ENCODE results near the gene LPP. TPM values are rescaled to one million over a fixed set of nuclear protein-coding genes. Genes with fewer than 3 reads are reported as not detected.

The LPP gene
- total RNA-seq, 3 donors from 2014 or later, result 15.5 to 19.2 (median 16.5) TPM

DNA sequence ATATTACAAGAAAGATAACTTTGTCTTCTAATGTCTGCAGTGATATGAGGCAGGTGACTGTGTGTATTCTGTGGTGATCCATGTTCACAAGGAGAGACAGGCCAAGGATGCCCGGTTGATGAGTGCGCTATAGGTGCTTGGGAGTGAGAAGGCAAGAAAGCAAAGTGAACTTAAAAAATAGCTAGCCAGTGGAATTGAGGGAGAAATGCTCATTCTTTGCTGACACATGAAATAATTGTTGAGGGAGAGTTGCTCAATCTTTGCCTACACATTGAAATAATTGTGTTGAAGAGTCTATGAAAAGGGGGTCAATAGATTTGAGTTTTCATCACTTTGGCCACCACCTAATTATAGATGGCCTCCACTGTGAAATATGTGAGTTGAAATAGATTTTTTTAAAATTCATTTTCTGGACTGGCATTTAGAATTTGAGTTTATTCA, 156.3 kb downstream of the LPP start:
- Mint-ChIP-seq H3K9me3 (no peaks in the 10 kb centered on the region), H3K27me3 (ENCODE audit: low read depth) (no peaks in the 10 kb centered on the region), H3K4me3 (no peak overlapping the region), H3K36me3 (ENCODE audit: insufficient read depth) (peaks cover 11% of the 10 kb centered on the region), H3K4me1 (ENCODE audit: low read depth) (peaks cover 22% of the 10 kb centered on the region)
- ATAC-seq (peak in 1 of 2 donors; percentile 21), DNase-seq (no peak)

DNA sequence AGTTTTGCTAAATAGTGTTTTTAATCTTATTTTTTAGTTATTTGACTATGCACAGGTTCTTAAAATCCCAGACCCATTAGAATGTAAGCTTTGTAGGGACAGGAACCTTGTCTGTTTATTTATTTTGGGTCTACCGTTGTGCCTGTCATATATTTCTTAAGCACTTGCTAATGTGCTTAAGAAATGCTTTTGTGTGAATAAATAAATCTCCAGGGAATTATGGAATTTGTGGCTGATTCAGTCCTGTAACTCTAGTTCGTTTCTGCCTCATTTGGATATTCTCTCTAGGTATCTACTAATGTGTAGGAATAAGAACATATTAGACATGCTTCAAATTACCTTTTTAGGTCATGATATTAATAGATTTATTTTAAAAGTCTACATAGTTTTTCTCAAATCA, 161.6 kb downstream of the LPP start:
- H3K27me3 Mint-ChIP-seq (ENCODE audit: low read depth), result no peaks in the 10 kb centered on the region
- H3K36me3 Mint-ChIP-seq (ENCODE audit: insufficient read depth), result peaks cover 3% of the 10 kb centered on the region
- H3K9me3 Mint-ChIP-seq, result no peaks in the 10 kb centered on the region
- no peak overlapping the region for H3K4me3 Mint-ChIP-seq
- DNase-seq (no peak), ATAC-seq (no peak)
- H3K4me1 Mint-ChIP-seq (ENCODE audit: low read depth), result peaks cover 13% of the 10 kb centered on the region

DNA sequence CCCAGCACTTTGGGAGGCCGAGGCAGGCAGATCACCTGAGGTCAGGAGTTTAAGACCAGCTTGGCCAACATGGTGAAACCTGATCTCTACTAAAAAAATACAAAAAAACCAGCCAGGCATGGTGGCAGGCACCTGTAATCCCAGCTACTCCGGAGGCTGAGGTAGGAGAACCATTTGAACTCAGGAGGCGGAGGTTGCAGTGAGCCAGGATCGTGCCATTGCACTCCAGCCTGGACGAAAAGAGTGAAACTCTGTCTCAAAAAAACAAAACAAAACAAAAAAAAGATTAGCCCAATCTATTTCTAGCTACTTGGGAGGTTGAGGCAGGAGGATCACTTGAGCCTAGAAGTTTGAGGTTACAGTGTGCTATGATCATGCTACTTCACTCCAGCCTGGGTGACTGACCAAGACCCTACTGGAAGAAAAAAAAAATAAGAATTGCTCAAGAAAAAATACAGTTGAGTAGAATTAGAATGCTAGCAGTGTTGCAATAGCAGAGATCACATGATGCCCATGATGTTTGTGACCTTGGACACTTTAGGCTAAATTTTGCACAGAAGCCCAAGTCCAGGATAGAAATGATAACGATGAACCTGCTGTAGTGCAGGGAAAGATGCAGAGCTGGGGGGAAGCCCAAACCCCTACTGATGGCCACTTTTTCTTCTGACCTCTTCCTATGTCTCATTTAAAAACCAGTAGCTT, 162.2 kb downstream of the LPP start:
- peaks cover under 1% of the 10 kb centered on the region for H3K36me3 Mint-ChIP-seq (ENCODE audit: insufficient read depth)
- peaks cover 17% of the 10 kb centered on the region for H3K4me1 Mint-ChIP-seq (ENCODE audit: low read depth)
- no peak overlapping the region for H3K4me3 Mint-ChIP-seq
- H3K9me3 Mint-ChIP-seq, result no peaks in the 10 kb centered on the region
- ATAC-seq (peak in 1 of 2 donors; percentile 41), DNase-seq (no peak)
- no peaks in the 10 kb centered on the region for H3K27me3 Mint-ChIP-seq (ENCODE audit: low read depth)

DNA sequence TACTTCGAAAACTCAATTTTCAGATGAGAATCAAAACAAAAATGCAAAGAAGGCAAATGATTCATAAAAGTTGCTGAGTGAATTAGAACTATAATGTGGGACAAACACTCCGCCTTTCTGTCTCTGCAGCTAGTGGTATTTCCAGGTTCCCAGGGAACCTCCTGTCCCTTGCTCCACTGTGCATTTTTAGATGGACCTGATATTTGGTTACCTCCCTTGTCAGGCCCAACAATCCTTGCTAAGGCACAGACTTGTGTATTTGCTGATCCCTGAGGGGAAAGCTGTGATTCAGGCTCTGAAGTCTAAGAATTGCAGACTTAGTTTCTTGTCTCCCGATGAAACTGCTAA, 162.7 kb downstream of the LPP start:
- Mint-ChIP-seq H3K4me3 (no peak overlapping the region), H3K9me3 (no peaks in the 10 kb centered on the region), H3K27me3 (ENCODE audit: low read depth) (no peaks in the 10 kb centered on the region), H3K4me1 (ENCODE audit: low read depth) (peaks cover 22% of the 10 kb centered on the region), H3K36me3 (ENCODE audit: insufficient read depth) (no peaks in the 10 kb centered on the region)
- DNase-seq (no peak), ATAC-seq (peak in 1 of 2 donors; percentile 43)

DNA sequence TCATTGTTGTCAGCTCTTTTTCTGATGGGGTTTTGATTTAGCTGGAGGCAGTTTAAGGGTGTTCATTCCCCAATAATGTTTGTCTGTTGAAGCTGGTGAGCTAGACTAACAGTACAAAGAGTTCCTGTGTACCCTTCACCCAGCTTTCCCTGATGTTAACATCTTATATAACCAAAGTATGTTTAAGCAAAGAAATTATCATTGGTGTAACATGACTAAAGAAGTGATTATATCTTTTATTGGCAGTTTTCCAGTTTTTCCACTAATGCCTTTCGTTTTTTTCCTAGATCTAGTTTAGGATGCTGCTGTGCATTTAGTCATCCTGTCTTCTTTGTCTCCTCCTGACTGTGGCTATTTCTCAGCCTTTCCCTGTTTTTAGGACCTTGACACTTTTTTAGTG, 165.6 kb downstream of the LPP start:
- peaks cover 50% of the 10 kb centered on the region for H3K4me1 Mint-ChIP-seq (ENCODE audit: low read depth)
- H3K36me3 Mint-ChIP-seq (ENCODE audit: insufficient read depth), result peaks cover 3% of the 10 kb centered on the region
- DNase-seq, result no peak
- no peaks in the 10 kb centered on the region for H3K27me3 Mint-ChIP-seq (ENCODE audit: low read depth)
- ATAC-seq, result no peak
- H3K4me3 Mint-ChIP-seq, result no peak overlapping the region
- H3K9me3 Mint-ChIP-seq, result peaks cover 3% of the 10 kb centered on the region

DNA sequence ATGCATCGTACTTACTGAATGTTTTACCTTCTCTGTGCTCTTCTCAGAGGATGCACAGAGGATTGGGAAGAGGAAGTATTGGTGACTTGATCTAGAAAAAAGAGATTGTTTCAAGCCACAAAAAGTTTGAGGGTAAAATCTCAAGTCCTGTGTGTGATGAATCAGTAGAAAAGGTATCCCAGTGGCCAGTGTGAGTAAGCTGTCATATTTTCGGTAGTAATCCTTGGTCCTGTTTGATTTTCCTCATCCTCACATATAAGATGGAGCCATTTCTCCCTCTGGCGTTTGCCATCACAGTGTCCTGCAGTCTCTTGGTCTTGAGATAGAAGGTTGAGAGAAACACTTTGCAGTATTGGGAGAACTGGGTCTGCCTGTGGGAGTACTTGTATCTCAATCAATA, 166.8 kb downstream of the LPP start:
- ATAC-seq, result no peak

DNA sequence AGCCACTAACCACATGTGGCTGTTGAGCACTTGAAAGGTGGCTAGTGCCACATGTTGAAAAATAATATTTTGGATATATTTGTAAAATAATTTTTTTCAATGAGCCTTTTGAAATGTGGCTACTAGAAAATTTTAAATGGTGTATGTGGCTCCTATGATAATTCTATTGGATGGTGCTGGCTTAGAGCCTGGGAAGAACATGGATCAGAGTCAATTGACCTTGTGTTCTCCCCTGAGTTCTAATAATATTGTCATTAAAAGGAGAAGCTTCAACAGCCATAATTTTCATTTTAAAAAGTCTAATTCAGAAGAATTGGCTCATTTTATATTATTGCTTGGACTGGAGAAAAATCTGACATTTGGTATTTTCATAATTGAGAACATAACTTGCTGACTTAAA, 167.3 kb downstream of the LPP start:
- peaks cover 4% of the 10 kb centered on the region for H3K9me3 Mint-ChIP-seq
- no peak for DNase-seq
- H3K36me3 Mint-ChIP-seq (ENCODE audit: insufficient read depth), result peaks cover 10% of the 10 kb centered on the region
- H3K27me3 Mint-ChIP-seq (ENCODE audit: low read depth), result no peaks in the 10 kb centered on the region
- peaks cover 58% of the 10 kb centered on the region for H3K4me1 Mint-ChIP-seq (ENCODE audit: low read depth)
- no peak overlapping the region for H3K4me3 Mint-ChIP-seq
- ATAC-seq, result no peak

More for the DNA sequence above, 166.8 kb downstream of the LPP start:
- peaks cover 6% of the 10 kb centered on the region for H3K36me3 Mint-ChIP-seq (ENCODE audit: insufficient read depth)
- DNase-seq, result no peak
- H3K4me3 Mint-ChIP-seq, result no peak overlapping the region
- peaks cover 4% of the 10 kb centered on the region for H3K9me3 Mint-ChIP-seq
- no peaks in the 10 kb centered on the region for H3K27me3 Mint-ChIP-seq (ENCODE audit: low read depth)
- peaks cover 55% of the 10 kb centered on the region for H3K4me1 Mint-ChIP-seq (ENCODE audit: low read depth)

DNA sequence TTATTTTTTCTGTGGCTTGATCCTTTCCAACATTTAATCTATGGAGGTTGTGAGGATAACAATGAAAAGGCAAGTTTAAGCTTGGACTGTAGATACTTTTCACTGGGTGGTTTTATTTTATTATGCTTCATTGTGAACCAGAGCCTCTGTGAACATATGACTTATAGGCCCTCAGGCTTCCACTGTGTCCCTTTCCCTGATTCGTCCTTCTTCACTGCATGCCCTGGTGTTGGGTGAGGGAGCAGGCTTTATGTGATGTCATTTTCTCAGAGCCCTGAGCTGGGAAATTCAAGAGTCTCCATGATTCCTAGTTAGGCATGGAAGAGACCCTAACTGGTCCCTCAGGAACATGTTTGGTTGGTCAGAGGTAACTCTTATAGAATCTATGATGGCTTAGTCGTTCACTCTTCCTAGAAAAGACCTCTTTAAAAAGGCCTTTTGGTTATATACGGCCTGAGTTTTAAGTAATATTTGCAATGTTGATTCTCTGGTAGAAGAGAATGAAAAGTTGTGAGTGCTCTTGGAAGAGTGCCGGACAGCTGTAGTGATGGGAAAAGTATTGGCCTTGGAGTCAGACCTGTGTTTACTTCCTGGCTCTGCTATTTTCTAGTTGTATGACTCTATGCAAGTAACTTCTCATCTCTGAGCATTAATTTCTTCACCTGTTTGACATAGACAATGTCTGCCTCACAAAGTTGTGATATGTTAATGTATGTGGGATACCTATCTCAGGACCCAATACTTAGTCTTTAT, 168.4 kb downstream of the LPP start:
- peaks cover 58% of the 10 kb centered on the region for H3K4me1 Mint-ChIP-seq (ENCODE audit: low read depth)
- H3K27me3 Mint-ChIP-seq (ENCODE audit: low read depth), result no peaks in the 10 kb centered on the region
- peaks cover 4% of the 10 kb centered on the region for H3K9me3 Mint-ChIP-seq
- H3K36me3 Mint-ChIP-seq (ENCODE audit: insufficient read depth), result peaks cover 11% of the 10 kb centered on the region
- no peak for ATAC-seq
- H3K4me3 Mint-ChIP-seq, result peak overlapping the region; percentile 57
- DNase-seq, result no peak

DNA sequence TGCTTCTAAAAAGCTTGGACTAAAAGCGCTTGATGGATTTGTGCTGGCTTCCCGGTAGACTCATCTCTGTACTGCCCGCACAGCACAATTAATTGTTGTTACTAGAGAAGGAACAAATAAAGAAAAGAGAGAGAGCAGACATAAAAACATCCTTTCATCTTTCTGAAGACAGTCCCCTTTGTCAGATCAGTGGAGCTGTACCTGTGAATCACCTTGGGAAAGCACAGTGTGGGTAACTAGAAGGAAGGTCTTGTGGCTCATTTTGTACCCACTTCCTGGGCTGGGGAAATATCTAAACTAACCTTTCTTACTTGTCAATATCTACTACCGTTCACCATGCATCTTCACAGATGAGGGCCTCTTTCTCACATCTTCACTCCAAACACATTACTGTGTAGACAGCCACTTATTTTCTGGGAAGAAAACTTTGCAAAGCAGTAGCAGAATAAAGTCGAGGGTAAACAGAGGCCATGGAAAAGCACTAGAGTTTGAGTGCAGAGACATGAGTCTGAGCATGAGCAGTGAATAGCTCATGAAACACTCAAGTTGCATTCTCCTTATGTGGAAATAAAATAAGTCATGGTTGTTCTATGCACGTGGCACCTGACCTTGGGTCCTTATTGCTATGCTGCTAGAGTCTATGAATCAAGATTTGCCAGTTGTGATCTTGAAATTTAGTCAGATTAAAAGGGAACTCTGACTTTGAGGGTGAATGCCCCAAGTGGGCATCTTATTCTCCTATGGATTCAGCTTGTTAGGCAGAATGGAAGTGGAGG, 169.3 kb downstream of the LPP start:
- Mint-ChIP-seq H3K36me3 (ENCODE audit: insufficient read depth) (peaks cover 11% of the 10 kb centered on the region), H3K9me3 (peaks cover 4% of the 10 kb centered on the region), H3K27me3 (ENCODE audit: low read depth) (no peaks in the 10 kb centered on the region), H3K4me3 (peak overlapping the region; percentile 57), H3K4me1 (ENCODE audit: low read depth) (peaks cover 56% of the 10 kb centered on the region)
- DNase-seq (peak; percentile 25), ATAC-seq (peak; percentile 96 to 97)

DNA sequence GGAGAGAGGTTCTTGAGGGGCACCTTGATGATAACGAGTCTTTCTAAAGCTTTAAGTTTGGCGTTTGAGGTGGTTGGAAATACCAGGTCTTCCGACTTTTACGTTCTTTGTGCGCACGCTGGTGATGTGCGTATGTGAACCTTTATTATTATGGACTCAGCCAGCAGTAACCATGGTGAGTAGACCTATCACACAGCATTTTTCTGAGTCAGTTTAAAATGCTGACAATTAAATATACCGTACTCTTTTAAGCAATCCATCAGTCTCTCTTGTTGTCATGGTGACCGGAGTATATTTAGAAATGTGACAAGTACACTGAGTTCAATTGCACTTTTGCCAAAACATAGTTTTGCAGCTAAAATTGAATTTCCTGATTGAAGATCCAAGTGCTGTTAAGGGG, 172.2 kb downstream of the LPP start:
- ATAC-seq (no peak), DNase-seq (no peak)
- peaks cover 4% of the 10 kb centered on the region for H3K9me3 Mint-ChIP-seq
- peaks cover 71% of the 10 kb centered on the region for H3K4me1 Mint-ChIP-seq (ENCODE audit: low read depth)
- no peaks in the 10 kb centered on the region for H3K27me3 Mint-ChIP-seq (ENCODE audit: low read depth)
- peaks cover 15% of the 10 kb centered on the region for H3K36me3 Mint-ChIP-seq (ENCODE audit: insufficient read depth)
- H3K4me3 Mint-ChIP-seq, result no peak overlapping the region

DNA sequence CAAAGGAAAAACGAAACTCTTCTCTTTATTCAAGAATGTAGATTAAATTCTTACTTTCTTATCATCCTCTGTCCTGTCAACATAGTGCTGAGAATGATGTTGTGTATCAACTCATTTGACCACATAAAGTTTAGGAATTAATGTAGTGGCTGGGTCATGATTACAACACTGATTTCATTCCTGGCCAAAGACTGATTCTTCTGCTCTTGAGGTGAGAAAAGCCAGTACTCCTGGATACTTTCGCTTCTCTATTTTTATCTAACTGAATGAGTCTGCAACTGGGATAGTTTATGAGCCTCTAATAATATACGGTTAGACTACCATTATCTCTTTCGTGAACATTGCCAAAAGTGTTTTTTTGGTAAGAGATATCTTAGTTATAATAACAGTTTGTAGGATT, 173.0 kb downstream of the LPP start:
- no peaks in the 10 kb centered on the region for H3K27me3 Mint-ChIP-seq (ENCODE audit: low read depth)
- H3K36me3 Mint-ChIP-seq (ENCODE audit: insufficient read depth), result peaks cover 17% of the 10 kb centered on the region
- H3K4me3 Mint-ChIP-seq, result no peak overlapping the region
- DNase-seq, result no peak
- peaks cover 65% of the 10 kb centered on the region for H3K4me1 Mint-ChIP-seq (ENCODE audit: low read depth)
- no peak for ATAC-seq
- H3K9me3 Mint-ChIP-seq, result peaks cover 4% of the 10 kb centered on the region

DNA sequence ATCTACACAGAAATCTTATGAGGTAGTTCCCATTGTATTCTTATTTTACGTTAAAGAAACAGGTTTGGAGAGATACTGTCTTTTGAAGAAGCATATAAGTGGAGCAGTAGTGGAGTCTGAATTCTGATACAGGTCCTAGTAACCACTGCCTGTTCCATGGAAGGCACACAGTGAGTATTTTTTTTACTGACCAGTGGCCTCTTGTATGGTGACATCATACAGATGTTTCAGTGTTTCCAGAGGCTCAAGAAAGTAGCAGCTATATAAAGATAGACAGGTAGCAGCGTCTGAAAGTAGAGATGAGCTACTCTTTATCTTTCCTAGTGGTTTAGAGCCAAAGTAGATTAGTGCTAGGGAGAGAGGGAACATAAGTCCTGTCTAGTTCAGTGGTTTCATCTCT, 173.5 kb downstream of the LPP start:
- H3K4me3 Mint-ChIP-seq, result no peak overlapping the region
- peaks cover 17% of the 10 kb centered on the region for H3K36me3 Mint-ChIP-seq (ENCODE audit: insufficient read depth)
- H3K9me3 Mint-ChIP-seq, result peaks cover 4% of the 10 kb centered on the region
- H3K27me3 Mint-ChIP-seq (ENCODE audit: low read depth), result no peaks in the 10 kb centered on the region
- DNase-seq, result no peak
- ATAC-seq, result no peak
- H3K4me1 Mint-ChIP-seq (ENCODE audit: low read depth), result peaks cover 60% of the 10 kb centered on the region

DNA sequence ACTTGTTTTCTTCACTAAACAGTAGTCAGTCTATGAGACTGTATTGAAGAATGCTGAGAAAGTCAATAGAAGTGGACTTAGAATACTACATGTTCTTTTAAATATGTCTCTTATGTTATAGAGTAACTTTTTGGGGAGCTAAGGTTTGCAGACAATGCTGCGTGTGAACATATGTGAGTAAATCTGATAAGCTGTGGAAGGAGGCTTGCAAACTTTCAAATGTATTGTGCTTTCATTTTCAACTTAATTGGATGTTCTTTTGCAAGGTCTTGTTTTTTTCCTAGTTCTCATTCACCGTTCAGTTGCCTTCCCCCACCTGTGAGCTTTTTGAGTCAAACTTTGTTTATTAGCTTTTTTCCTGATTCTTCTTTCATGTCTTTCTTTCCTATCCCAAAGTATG, 176.2 kb downstream of the LPP start:
- peak; percentile 74 for ATAC-seq
- H3K36me3 Mint-ChIP-seq (ENCODE audit: insufficient read depth), result peaks cover 15% of the 10 kb centered on the region
- H3K4me3 Mint-ChIP-seq, result no peak overlapping the region
- no peaks in the 10 kb centered on the region for H3K9me3 Mint-ChIP-seq
- peaks cover 37% of the 10 kb centered on the region for H3K4me1 Mint-ChIP-seq (ENCODE audit: low read depth)
- no peaks in the 10 kb centered on the region for H3K27me3 Mint-ChIP-seq (ENCODE audit: low read depth)
- no peak for DNase-seq

DNA sequence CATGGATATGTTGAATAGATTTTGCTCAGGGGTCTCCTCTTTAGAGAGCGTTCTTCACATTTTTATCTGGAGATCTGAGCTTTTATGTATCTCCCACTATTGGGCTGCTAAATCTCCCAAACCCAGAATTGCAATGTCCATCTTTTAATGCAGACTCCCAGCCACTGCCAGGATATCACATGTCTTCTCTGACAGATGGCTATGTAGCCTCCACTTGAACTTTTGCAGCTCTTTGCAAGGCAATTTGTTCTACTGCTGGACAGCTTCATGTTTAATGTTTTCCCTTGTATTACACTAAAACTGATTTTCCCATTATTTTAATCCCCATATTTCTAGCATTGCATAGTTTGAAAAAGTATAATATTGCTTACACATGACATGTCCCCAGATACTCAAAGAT, 177.2 kb downstream of the LPP start:
- H3K27me3 Mint-ChIP-seq (ENCODE audit: low read depth), result no peaks in the 10 kb centered on the region
- peaks cover 37% of the 10 kb centered on the region for H3K4me1 Mint-ChIP-seq (ENCODE audit: low read depth)
- no peak for DNase-seq
- H3K9me3 Mint-ChIP-seq, result no peaks in the 10 kb centered on the region
- no peak overlapping the region for H3K4me3 Mint-ChIP-seq
- ATAC-seq, result no peak
- peaks cover 9% of the 10 kb centered on the region for H3K36me3 Mint-ChIP-seq (ENCODE audit: insufficient read depth)
